IPS-18c (cell line): Measurements from ENCODE around the gene CPNE4.

ENCODE experiments used
- H3K4me3 ChIP-seq: 2 replicates; pipeline ENCODE4 v1.7.0; 2013; ENCODE audit warnings: low read depth, mild to moderate bottlenecking, low read length, moderate library complexity; ENCODE audit not compliant: insufficient read depth
- H3K9me3 ChIP-seq: one replicate; pipeline ENCODE4 v1.6.1; 2013; ENCODE audit warnings: mild to moderate bottlenecking, low read length, moderate library complexity; ENCODE audit not compliant: control insufficient read depth, insufficient read depth

Gene CPNE4

GRCh38 chr3:132029182-132029902 lies 5.5 kb downstream of the CPNE4 start:
- Histone ChIP-seq H3K4me3 (no peak overlapping the region), H3K9me3 (no peaks in the 10 kb centered on the region)

GRCh38 chr3:132022914-132023313 lies 11.9 kb downstream of the CPNE4 start:
- Histone ChIP-seq H3K9me3 (no peaks in the 10 kb centered on the region), H3K4me3 (no peak overlapping the region)

GRCh38 chr3:132020058-132020457 lies 14.8 kb downstream of the CPNE4 start:
- H3K4me3 ChIP-seq = no peak overlapping the region
- H3K9me3 ChIP-seq = no peaks in the 10 kb centered on the region

- H3K4me3 ChIP-seq = no peak overlapping the region
Measured at GRCh38 chr3:132017137-132017536, 17.7 kb downstream of the CPNE4 start.

GRCh38 chr3:132016061-132017041 lies 18.5 kb downstream of the CPNE4 start:
- H3K4me3 ChIP-seq = no peak overlapping the region
- H3K9me3 ChIP-seq = no peaks in the 10 kb centered on the region

More at GRCh38 chr3:132017137-132017536, 17.7 kb downstream of the CPNE4 start:
- no peaks in the 10 kb centered on the region for H3K9me3 ChIP-seq

GRCh38 chr3:132014105-132014504 lies 20.7 kb downstream of the CPNE4 start:
- H3K9me3 ChIP-seq = no peaks in the 10 kb centered on the region

GRCh38 chr3:132009241-132009640 lies 25.6 kb downstream of the CPNE4 start:
- Histone ChIP-seq H3K4me3 (no peak overlapping the region), H3K9me3 (no peaks in the 10 kb centered on the region)

More at GRCh38 chr3:132014105-132014504, 20.7 kb downstream of the CPNE4 start:
- H3K4me3 ChIP-seq = no peak overlapping the region

GRCh38 chr3:132008837-132009236 lies 26.0 kb downstream of the CPNE4 start:
- Histone ChIP-seq H3K4me3 (no peak overlapping the region), H3K9me3 (no peaks in the 10 kb centered on the region)

GRCh38 chr3:132007617-132008016 lies 27.2 kb downstream of the CPNE4 start:
- no peak overlapping the region for H3K4me3 ChIP-seq

GRCh38 chr3:132006605-132007204 lies 28.1 kb downstream of the CPNE4 start:
- H3K4me3 ChIP-seq = no peak overlapping the region
- H3K9me3 ChIP-seq = no peaks in the 10 kb centered on the region

More at GRCh38 chr3:132007617-132008016, 27.2 kb downstream of the CPNE4 start:
- no peaks in the 10 kb centered on the region for H3K9me3 ChIP-seq

GRCh38 chr3:132004571-132004970 lies 30.2 kb downstream of the CPNE4 start:
- no peak overlapping the region for H3K4me3 ChIP-seq
- H3K9me3 ChIP-seq = no peaks in the 10 kb centered on the region

- Histone ChIP-seq H3K9me3 (no peaks in the 10 kb centered on the region), H3K4me3 (no peak overlapping the region)
Measured at GRCh38 chr3:132003685-132004084, 31.1 kb downstream of the CPNE4 start.

GRCh38 chr3:132001999-132002398 lies 32.8 kb downstream of the CPNE4 start:
- Histone ChIP-seq H3K9me3 (no peaks in the 10 kb centered on the region), H3K4me3 (no peak overlapping the region)

GRCh38 chr3:132001036-132001435 lies 33.8 kb downstream of the CPNE4 start:
- H3K4me3 ChIP-seq = no peak overlapping the region

GRCh38 chr3:131998027-131998426 lies 36.8 kb downstream of the CPNE4 start:
- no peaks in the 10 kb centered on the region for H3K9me3 ChIP-seq
- H3K4me3 ChIP-seq = no peak overlapping the region

More at GRCh38 chr3:132001036-132001435, 33.8 kb downstream of the CPNE4 start:
- no peaks in the 10 kb centered on the region for H3K9me3 ChIP-seq

GRCh38 chr3:131995891-131996290 lies 38.9 kb downstream of the CPNE4 start:
- Histone ChIP-seq H3K4me3 (no peak overlapping the region), H3K9me3 (peaks cover 2% of the 10 kb centered on the region)

- peaks cover 2% of the 10 kb centered on the region for H3K9me3 ChIP-seq
- H3K4me3 ChIP-seq = no peak overlapping the region
Measured at GRCh38 chr3:131989318-131989717, 45.5 kb downstream of the CPNE4 start.
